Measurements from ENCODE around the gene COL5A1. TPM values are rescaled to one million over a fixed set of nuclear protein-coding genes. Genes with fewer than 3 reads are reported as not detected.

Gene COL5A1
- total and polyA plus RNA-seq, 11 donors = 7.6 to 91.3 (median 13.4) TPM

- peaks cover under 1 to 50% (median 29%) of the 10 kb centered on the region in 12 donors for H3K4me1 ChIP-seq
- no peak for DNase-seq
- intact Hi-C loops (cut with DNase I) = loop anchor here in 2 of 10 donors (10.0 kb wide), 2 partner anchors 108 to 118 kb away; no protein-coding TSS in a partner anchor
- no peak for ATAC-seq
- no peak overlapping the region for H3K27ac ChIP-seq
- no peak overlapping the region for H3K4me3 ChIP-seq
- no peaks in the 10 kb centered on the region for H3K36me3 ChIP-seq
- H3K9me3 ChIP-seq = peaks cover 0 to 11% (median 3%) of the 10 kb centered on the region in 12 donors
- peaks cover 0 to 5% (median 0%) of the 10 kb centered on the region in 9 donors for H3K27me3 ChIP-seq
- TF ChIP-seq POLR2A (IDR thresholded peaks at IDR 0.05) (no peak), CTCF (IDR thresholded peaks at IDR 0.05) (no peak)
- WGBS, 4 donors = 84 to 97% (median 89%) methylated on average over 7 of the region's 7 CpGs
These were observed 251.3 kb downstream of the COL5A1 start for GRCh38 chr9:134892820-134893420.

Small RNA genes lying within 50 kb of the gene (microRNA-seq; reads per million reads assigned to microRNA genes)
- 0 reads per million in 4 donors for gene MIR3689A
- 0 reads per million in 4 donors for gene MIR3689B
- 0 reads per million in 4 donors for gene MIR3689C
- gene MIR3689D1 = 0 reads per million in 4 donors
- gene MIR3689D2 = 0 reads per million in 4 donors
- gene MIR3689E = 0 reads per million in 4 donors
- gene MIR3689F = 0 to 0.06 (median 0) reads per million in 4 donors

Other genes with a start within 250 kb of the COL5A1 start
- gene FCN2, start 239.0 kb downstream of the COL5A1 start, total RNA-seq = under 1 TPM in 3 of 9 donors, not detected in 6; 0.26 to 0.67 (median 0.41) TPM
- under 1 TPM; 0.19 to 0.22 TPM for gene FCN2, start 239.0 kb downstream of the COL5A1 start, polyA plus RNA-seq

Data from heart left ventricle (tissue), 16 donors.